Eye (tissue), 1 donor: ENCODE measurements around the gene SRBD1.

Source experiments
- DNase-seq: peaks from one replicate; pipeline ENCODE4 v3.0.0-alpha.2; 2015

The SRBD1 gene

GRCh38 chr2:45611020-45611859, at the start of gene SRBD1:
TSS of gene SRBD1 (minus strand) at chr2:45611267. CDS start at chr2:45605441, 5,826 bp downstream.
- peak; percentile 97 for DNase-seq

- DNase-seq = no peak
These were observed 43.2 kb upstream of the SRBD1 start for GRCh38 chr2:45654250-45654649.

GRCh38 chr2:45653122-45653913, 42.3 kb upstream of the SRBD1 start:
- DNase-seq = peak; percentile 54

- DNase-seq = peak; percentile 83
These were observed 41.3 kb upstream of the SRBD1 start for GRCh38 chr2:45652090-45653031.

GRCh38 chr2:45651415-45652089, 40.5 kb upstream of the SRBD1 start, which contains the start of gene PRKCE:
TSS of gene PRKCE (plus strand) at chr2:45651675.
- peak; percentile 86 for DNase-seq

- DNase-seq = peak; percentile 97
These were observed 39.9 kb upstream of the SRBD1 start for GRCh38 chr2:45650851-45651414.

- DNase-seq = peak; percentile 81
These were observed 39.1 kb upstream of the SRBD1 start for GRCh38 chr2:45649858-45650811.

GRCh38 chr2:45649462-45649857, 38.4 kb upstream of the SRBD1 start:
- peak; percentile 63 for DNase-seq

- DNase-seq = no peak
These were observed 37.6 kb upstream of the SRBD1 start for GRCh38 chr2:45648636-45649035.

GRCh38 chr2:45647986-45648520, 37.0 kb upstream of the SRBD1 start:
- no peak for DNase-seq

GRCh38 chr2:45647356-45647755, 36.3 kb upstream of the SRBD1 start:
- peak; percentile 15 for DNase-seq

GRCh38 chr2:45646289-45646688, 35.2 kb upstream of the SRBD1 start:
- DNase-seq = no peak

- DNase-seq = peak; percentile 92
These were observed 32.8 kb upstream of the SRBD1 start for GRCh38 chr2:45643543-45644542.

- DNase-seq = no peak
These were observed 32.0 kb upstream of the SRBD1 start for GRCh38 chr2:45643095-45643494.

- no peak for DNase-seq
These were observed 29.5 kb upstream of the SRBD1 start for GRCh38 chr2:45640576-45640975.

- DNase-seq = no peak
These were observed 26.4 kb upstream of the SRBD1 start for GRCh38 chr2:45637440-45637839.

GRCh38 chr2:45636008-45636407, 24.9 kb upstream of the SRBD1 start:
- DNase-seq = no peak

GRCh38 chr2:45634223-45634622, 23.2 kb upstream of the SRBD1 start:
- DNase-seq = no peak

GRCh38 chr2:45631955-45632354, 20.9 kb upstream of the SRBD1 start:
- DNase-seq = no peak
